Stimulated activated effector memory CD8-positive, alpha-beta T cell treated with anti-CD3 and anti-CD28 coated beads, Interleukin-12 subunit alpha, Interleukin-12 subunit beta, amount 100 ng/mL, for 72 hours (primary cell): ENCODE results near the gene CCL23.

Experiments
- ATAC-seq: fragments of 150-1000 bp; cut with Tn5 transposase; 2 replicates; pipeline ENCODE4 v1.10.0; 2021
- DNase-seq, 2 donors: peaks; one replicate each; pipeline ENCODE4 v3.0.0; 2021 to 2022; ENCODE audit warnings: low spot score in 2 of 2
- H3K27ac Mint-ChIP-seq: one replicate; pipeline ENCODE4 v1.8.0; 2022; ENCODE audit warnings: mild to moderate bottlenecking, mixed read lengths
- H3K36me3 Mint-ChIP-seq: one replicate; pipeline ENCODE4 v1.8.0; 2022; ENCODE audit warnings: mild to moderate bottlenecking, mixed read lengths
- H3K4me1 Mint-ChIP-seq: one replicate; pipeline ENCODE4 v1.8.0; 2022; ENCODE audit warnings: mixed read lengths
- H3K4me3 Mint-ChIP-seq: one replicate; pipeline ENCODE4 v1.8.0; 2022; ENCODE audit warnings: mild to moderate bottlenecking, mixed read lengths
- H3K9me3 Mint-ChIP-seq: one replicate; pipeline ENCODE4 v1.8.0; 2022; ENCODE audit warnings: mixed read lengths

Gene CCL23

GRCh38 chr17:36017799-36018198 is at the start of gene CCL23:
Gene CCL23, minus strand, starts transcription at chr17:36017972. Its CDS starts 75 bp downstream, at chr17:36017897.
- H3K4me1 Mint-ChIP-seq, result peaks cover 14% of the 10 kb centered on the region
- no peak within 1 kb of the TSS for H3K4me3 Mint-ChIP-seq
- peak within 1 kb of the TSS; percentile 55 for H3K27ac Mint-ChIP-seq
- peaks cover 4% of the 10 kb centered on the region for H3K9me3 Mint-ChIP-seq
- ATAC-seq (no peak), DNase-seq (no peak)
- no peaks in the 10 kb centered on the region for H3K36me3 Mint-ChIP-seq

GRCh38 chr17:36066365-36066985 is 48.7 kb upstream of the CCL23 start:
- Mint-ChIP-seq H3K36me3 (peaks cover 20% of the 10 kb centered on the region), H3K27ac (peak overlapping the region; percentile 96), H3K9me3 (peaks cover 3% of the 10 kb centered on the region), H3K4me1 (peaks cover 83% of the 10 kb centered on the region), H3K4me3 (peak overlapping the region; percentile 53)
- DNase-seq (peak; percentile 47 to 86), ATAC-seq (peak; percentile 97)

GRCh38 chr17:36063786-36064541 is 46.2 kb upstream of the CCL23 start, which contains the start of gene CCL18:
Gene CCL18, plus strand, starts transcription at chr17:36064272. Its CDS starts 71 bp downstream, at chr17:36064343.
- DNase-seq (peak in 1 of 2 donors; percentile 48), ATAC-seq (no peak)
- Mint-ChIP-seq H3K9me3 (peaks cover 3% of the 10 kb centered on the region), H3K4me3 (no peak within 1 kb of the TSS), H3K27ac (peak within 1 kb of the TSS; percentile 96), H3K4me1 (peaks cover 61% of the 10 kb centered on the region), H3K36me3 (peaks cover 19% of the 10 kb centered on the region)

GRCh38 chr17:36060816-36061215 is 43.0 kb upstream of the CCL23 start:
- DNase-seq (no peak), ATAC-seq (no peak)
- H3K4me1 Mint-ChIP-seq, result peaks cover 50% of the 10 kb centered on the region
- peaks cover 3% of the 10 kb centered on the region for H3K9me3 Mint-ChIP-seq
- H3K27ac Mint-ChIP-seq, result no peak overlapping the region
- H3K4me3 Mint-ChIP-seq, result no peak overlapping the region
- no peaks in the 10 kb centered on the region for H3K36me3 Mint-ChIP-seq

- DNase-seq (no peak), ATAC-seq (no peak)
- Mint-ChIP-seq H3K4me1 (peaks cover 42% of the 10 kb centered on the region), H3K9me3 (no peaks in the 10 kb centered on the region), H3K4me3 (no peak overlapping the region), H3K27ac (peak overlapping the region; percentile 46), H3K36me3 (no peaks in the 10 kb centered on the region)
These were observed 41.6 kb upstream of the CCL23 start for GRCh38 chr17:36059406-36059805.

- Mint-ChIP-seq H3K27ac (peak overlapping the region; percentile 84), H3K4me1 (peaks cover 29% of the 10 kb centered on the region), H3K9me3 (no peaks in the 10 kb centered on the region), H3K4me3 (no peak overlapping the region), H3K36me3 (no peaks in the 10 kb centered on the region)
- ATAC-seq (no peak), DNase-seq (no peak)
These were observed 40.1 kb upstream of the CCL23 start for GRCh38 chr17:36057911-36058310.

- Mint-ChIP-seq H3K36me3 (no peaks in the 10 kb centered on the region), H3K4me3 (no peak overlapping the region), H3K27ac (peak overlapping the region; percentile 11), H3K9me3 (peaks cover 5% of the 10 kb centered on the region), H3K4me1 (peaks cover 21% of the 10 kb centered on the region)
- ATAC-seq (peak; percentile 65), DNase-seq (no peak)
These were observed 38.2 kb upstream of the CCL23 start for GRCh38 chr17:36055921-36056520.

GRCh38 chr17:36055171-36055570 is 37.4 kb upstream of the CCL23 start:
- H3K36me3 Mint-ChIP-seq, result no peaks in the 10 kb centered on the region
- H3K9me3 Mint-ChIP-seq, result peaks cover 7% of the 10 kb centered on the region
- peak overlapping the region; percentile 11 for H3K27ac Mint-ChIP-seq
- ATAC-seq (no peak), DNase-seq (no peak)
- H3K4me1 Mint-ChIP-seq, result peaks cover 21% of the 10 kb centered on the region
- no peak overlapping the region for H3K4me3 Mint-ChIP-seq

- ATAC-seq (no peak), DNase-seq (no peak)
- no peak overlapping the region for H3K27ac Mint-ChIP-seq
- no peak overlapping the region for H3K4me3 Mint-ChIP-seq
- H3K36me3 Mint-ChIP-seq, result no peaks in the 10 kb centered on the region
- no peaks in the 10 kb centered on the region for H3K4me1 Mint-ChIP-seq
- H3K9me3 Mint-ChIP-seq, result peaks cover 19% of the 10 kb centered on the region
These were observed 31.9 kb upstream of the CCL23 start for GRCh38 chr17:36049643-36050042.

GRCh38 chr17:36048066-36048465 is 30.3 kb upstream of the CCL23 start:
- Mint-ChIP-seq H3K4me1 (no peaks in the 10 kb centered on the region), H3K9me3 (peaks cover 21% of the 10 kb centered on the region), H3K36me3 (no peaks in the 10 kb centered on the region), H3K4me3 (no peak overlapping the region), H3K27ac (no peak overlapping the region)
- DNase-seq (no peak), ATAC-seq (no peak)

- no peak overlapping the region for H3K27ac Mint-ChIP-seq
- ATAC-seq (no peak), DNase-seq (no peak)
- H3K9me3 Mint-ChIP-seq, result no peaks in the 10 kb centered on the region
- no peak overlapping the region for H3K4me3 Mint-ChIP-seq
- peaks cover 14% of the 10 kb centered on the region for H3K4me1 Mint-ChIP-seq
- peaks cover 19% of the 10 kb centered on the region for H3K36me3 Mint-ChIP-seq
These were observed 18.5 kb upstream of the CCL23 start for GRCh38 chr17:36036235-36036634.

- peaks cover 19% of the 10 kb centered on the region for H3K36me3 Mint-ChIP-seq
- no peak overlapping the region for H3K27ac Mint-ChIP-seq
- no peaks in the 10 kb centered on the region for H3K9me3 Mint-ChIP-seq
- ATAC-seq (no peak), DNase-seq (no peak)
- no peaks in the 10 kb centered on the region for H3K4me1 Mint-ChIP-seq
- no peak overlapping the region for H3K4me3 Mint-ChIP-seq
These were observed 16.4 kb upstream of the CCL23 start for GRCh38 chr17:36034127-36034526.

- ATAC-seq (no peak), DNase-seq (no peak)
- H3K4me1 Mint-ChIP-seq, result no peaks in the 10 kb centered on the region
- H3K36me3 Mint-ChIP-seq, result peaks cover 8% of the 10 kb centered on the region
- no peak overlapping the region for H3K27ac Mint-ChIP-seq
- no peak overlapping the region for H3K4me3 Mint-ChIP-seq
- no peaks in the 10 kb centered on the region for H3K9me3 Mint-ChIP-seq
These were observed 13.2 kb upstream of the CCL23 start for GRCh38 chr17:36030956-36031355.

GRCh38 chr17:36027761-36028160 is 10.0 kb upstream of the CCL23 start:
- Mint-ChIP-seq H3K4me3 (no peak overlapping the region), H3K4me1 (no peaks in the 10 kb centered on the region), H3K9me3 (no peaks in the 10 kb centered on the region), H3K36me3 (peaks cover 5% of the 10 kb centered on the region), H3K27ac (no peak overlapping the region)
- ATAC-seq (no peak), DNase-seq (no peak)

GRCh38 chr17:36024106-36024869 is 6.5 kb upstream of the CCL23 start:
- H3K9me3 Mint-ChIP-seq, result peaks cover 4% of the 10 kb centered on the region
- peaks cover 6% of the 10 kb centered on the region for H3K4me1 Mint-ChIP-seq
- H3K4me3 Mint-ChIP-seq, result no peak overlapping the region
- H3K36me3 Mint-ChIP-seq, result peaks cover 1% of the 10 kb centered on the region
- DNase-seq, result no peak
- H3K27ac Mint-ChIP-seq, result no peak overlapping the region
- ATAC-seq, result no peak
